Peyer's patch (tissue), 4 donors: ENCODE measurements around the gene ESPN. TPM values are rescaled to one million over a fixed set of nuclear protein-coding genes. Genes with fewer than 3 reads are reported as not detected.
"Not testable (repeated sequence)": the region's sequence is repeated elsewhere in the genome, so short reads cannot be mapped to it uniquely, and the experiment has no call there.

Experiments
- DNase-seq, 3 donors: peaks; one replicate each; pipeline ENCODE4 v3.0.0-alpha.2; 2017 to 2019
- H3K27ac ChIP-seq, 4 donors: fragments of 200-600 bp; sonication (generic); one replicate each; pipeline ENCODE4 v1.5.1; 2016 to 2019
- H3K27me3 ChIP-seq, 2 donors: fragments of 200-600 bp; sonication (generic); one replicate each; pipeline ENCODE4 v1.5.1; 2019
- H3K36me3 ChIP-seq, 3 donors: fragments of 200-600 bp; sonication (generic); one replicate each; pipeline ENCODE4 v1.5.1; 2016 to 2019
- H3K4me1 ChIP-seq, 4 donors: fragments of 200-600 bp; sonication (generic); one replicate each; pipeline ENCODE4 v1.5.1; 2016 to 2019
- H3K4me3 ChIP-seq, 4 donors: fragments of 200-600 bp; sonication (generic); 1 replicate in 3 of 4; 2 replicates in 1 of 4; pipeline ENCODE4 v1.5.1; 2016 to 2019; ENCODE audit warnings: mild to moderate bottlenecking in 1 of 4
- H3K9me3 ChIP-seq, 4 donors: fragments of 200-600 bp; sonication (generic); one replicate each; pipeline ENCODE4 v1.5.1; 2016 to 2019; ENCODE audit warnings: mild to moderate bottlenecking in 1 of 4
- CTCF ChIP-seq, 6 experiments: fragments of 450-650 bp in 4 of 6; fragments of 200-600 bp in 2 of 6; sonication (generic) in 1 of 6; IDR thresholded peaks; one replicate each; pipeline ENCODE4 v1.5.1; 2017 to 2019; ENCODE audit warnings: antibody characterized with exemption in 6 of 6, mild to moderate bottlenecking in 3 of 6, moderate library complexity in 1 of 6
- POLR2A ChIP-seq, 2 donors: fragments of 450-650 bp; IDR thresholded peaks; one replicate each; pipeline ENCODE4 v1.5.1; 2017; ENCODE audit warnings: antibody characterized with exemption in 2 of 2, mild to moderate bottlenecking in 2 of 2, moderate library complexity in 2 of 2
- total RNA-seq, 4 donors: library from RNA; depleted of rRNA; stranded (reverse); fragments of >200 nt; gene quantifications; one replicate each; pipeline ENCODE4 v1.1.0, GENCODE V29; 2016

The ESPN gene
- total RNA-seq, 4 donors from 2014 or later, result 17.3 to 390 (median 306) TPM

DNA sequence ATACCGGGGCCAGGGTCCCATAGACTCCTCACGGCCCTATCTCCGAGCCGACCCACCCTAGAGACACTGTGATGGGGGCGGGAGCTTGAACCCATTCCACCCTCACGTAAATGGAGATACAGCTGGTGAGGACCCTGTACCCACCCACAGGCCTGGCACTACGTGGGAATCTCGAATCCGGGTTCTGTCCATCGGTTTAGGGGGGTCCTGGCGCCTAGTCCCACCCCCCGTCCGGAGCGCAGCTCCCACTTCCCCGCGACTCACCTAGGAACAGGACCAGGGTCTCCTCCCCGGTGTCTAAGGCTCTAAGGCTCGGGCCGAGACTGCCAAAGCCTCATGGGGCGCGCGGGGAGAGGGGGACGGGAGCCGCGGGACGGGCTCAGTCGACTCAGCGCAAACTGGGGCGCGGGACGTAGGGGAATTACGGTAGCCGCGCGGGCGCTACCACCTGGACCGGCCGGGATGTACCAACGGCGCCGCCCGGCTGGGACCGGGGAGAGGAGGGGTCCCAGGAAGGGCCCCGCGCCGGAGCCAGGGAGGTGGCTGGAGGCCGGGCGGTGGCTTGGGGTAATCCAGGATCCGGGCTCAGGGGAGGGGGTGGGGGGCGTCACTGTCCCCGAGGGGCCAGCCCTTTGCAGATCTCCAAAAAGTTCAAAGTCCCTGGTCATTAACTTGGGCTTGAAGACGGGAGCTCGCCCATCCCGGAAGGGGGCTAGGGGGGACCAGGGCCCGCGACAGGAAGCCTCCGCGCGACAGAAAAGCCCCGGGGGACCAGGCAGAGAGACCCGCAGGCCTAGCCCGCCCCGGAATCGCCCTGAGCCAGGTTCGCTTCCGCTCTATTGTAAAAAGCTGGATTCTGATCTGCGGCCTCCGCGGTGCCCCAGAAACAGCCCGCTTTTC is 65.9 kb downstream of the ESPN start:
- peak overlapping the region; percentile 67 to 75 (median 70) for H3K27ac ChIP-seq
- H3K4me3 ChIP-seq, result peak overlapping the region; percentile 61 to 69 (median 65)
- no peaks in the 10 kb centered on the region for H3K9me3 ChIP-seq
- TF ChIP-seq POLR2A (IDR thresholded peaks at IDR 0.05), result peak; percentile 19 to 45
- no peak for TF ChIP-seq CTCF (IDR thresholded peaks at IDR 0.05)
- H3K36me3 ChIP-seq, result no peaks in the 10 kb centered on the region
- H3K4me1 ChIP-seq, result peaks cover 0 to 41% (median 8%) of the 10 kb centered on the region in 4 donors
- peaks cover 0 to 8% of the 10 kb centered on the region in 2 donors for H3K27me3 ChIP-seq
- DNase-seq, result peak; percentile 50 to 86 (median 82)

DNA sequence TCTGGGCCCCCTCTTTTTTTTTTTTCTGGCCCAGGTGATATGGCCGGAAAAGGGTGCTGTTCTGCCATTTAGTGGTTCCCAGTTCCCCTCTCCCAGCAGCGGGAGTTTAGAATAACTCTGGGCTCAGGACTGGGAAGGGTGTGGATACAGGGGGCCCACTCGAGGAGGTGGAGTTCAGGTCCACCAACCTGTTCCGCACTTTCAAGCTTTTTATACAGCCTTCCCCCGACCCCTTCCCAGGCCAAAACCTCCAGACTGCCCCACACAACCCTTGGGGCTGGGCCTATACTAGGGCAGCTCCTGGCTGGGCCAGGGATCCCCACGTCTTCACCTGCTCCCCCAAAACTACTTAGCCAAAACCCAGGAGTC is 66.5 kb downstream of the ESPN start:
- Histone ChIP-seq H3K27me3 (peaks cover 0 to 2% of the 10 kb centered on the region in 2 donors), H3K4me3 (peak overlapping the region; percentile 61 to 69 (median 65)), H3K4me1 (peaks cover 0 to 34% (median 5%) of the 10 kb centered on the region in 4 donors), H3K27ac (peak overlapping the region; percentile 20 to 73 (median 68)), H3K36me3 (no peaks in the 10 kb centered on the region), H3K9me3 (no peaks in the 10 kb centered on the region)
- no peak for DNase-seq
- TF ChIP-seq CTCF (IDR thresholded peaks at IDR 0.05) (no peak), POLR2A (IDR thresholded peaks at IDR 0.05) (no peak)

DNA sequence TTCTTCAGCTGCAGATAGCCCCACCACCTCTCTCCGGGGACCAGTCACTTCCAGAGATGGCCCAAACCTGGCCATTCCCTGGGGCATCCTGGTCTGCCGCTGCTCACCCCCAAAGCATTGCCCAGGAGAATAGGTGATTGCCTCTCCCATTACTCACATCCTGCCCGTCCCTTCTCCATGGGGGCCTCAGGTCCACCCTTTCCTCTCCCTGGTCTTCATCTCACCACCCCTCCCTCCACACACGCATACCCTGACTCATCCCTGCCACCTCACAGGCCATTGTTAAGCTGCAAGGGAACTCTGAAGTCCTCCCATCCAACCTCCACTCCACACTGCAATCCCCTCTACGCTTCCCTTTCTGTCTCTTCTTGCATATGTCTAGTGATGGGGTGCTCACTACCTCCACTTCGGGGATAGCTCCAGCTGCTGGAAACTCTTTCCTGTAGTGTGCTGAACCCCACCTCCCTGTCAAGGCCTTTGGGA is 66.9 kb downstream of the ESPN start, which contains the start of gene PLEKHG5:
TSS of gene PLEKHG5 (minus strand) at position 188 of the 483 bp plus-strand sequence. CDS start 14,096 bp downstream, outside the sequence.
- H3K4me1 ChIP-seq, result peaks cover 0 to 30% (median 5%) of the 10 kb centered on the region in 4 donors

GRCh38 chr1:6491966-6492365 is 67.4 kb downstream of the ESPN start:
- no peak for DNase-seq
- Histone ChIP-seq H3K27me3 (no peaks in the 10 kb centered on the region), H3K4me1 (peaks cover 0 to 32% (median 5%) of the 10 kb centered on the region in 4 donors), H3K36me3 (no peaks in the 10 kb centered on the region), H3K27ac (no peak overlapping the region), H3K4me3 (no peak overlapping the region), H3K9me3 (no peaks in the 10 kb centered on the region)
- TF ChIP-seq POLR2A (IDR thresholded peaks at IDR 0.05), result no peak
- TF ChIP-seq CTCF (IDR thresholded peaks at IDR 0.05), result no peak

More for the DNA sequence above, 66.9 kb downstream of the ESPN start, which contains the start of gene PLEKHG5:
- Histone ChIP-seq H3K9me3 (no peaks in the 10 kb centered on the region), H3K27ac (peak within 1 kb of the TSS; percentile 67 to 75 (median 70)), H3K27me3 (no peaks in the 10 kb centered on the region), H3K36me3 (no peaks in the 10 kb centered on the region), H3K4me3 (peak within 1 kb of the TSS; percentile 61 to 69 (median 65))
- no peak for DNase-seq
- TF ChIP-seq POLR2A (IDR thresholded peaks at IDR 0.05) (no peak), CTCF (IDR thresholded peaks at IDR 0.05) (no peak)

- not testable (repeated sequence) for H3K9me3 ChIP-seq, DNase-seq, H3K4me3 ChIP-seq, H3K27me3 ChIP-seq, H3K36me3 ChIP-seq, H3K27ac ChIP-seq
- peaks cover 0 to 41% (median 8%) of the 10 kb centered on the region in 4 donors for H3K4me1 ChIP-seq
These were observed 69.3 kb downstream of the ESPN start for GRCh38 chr1:6493834-6494223.

DNA sequence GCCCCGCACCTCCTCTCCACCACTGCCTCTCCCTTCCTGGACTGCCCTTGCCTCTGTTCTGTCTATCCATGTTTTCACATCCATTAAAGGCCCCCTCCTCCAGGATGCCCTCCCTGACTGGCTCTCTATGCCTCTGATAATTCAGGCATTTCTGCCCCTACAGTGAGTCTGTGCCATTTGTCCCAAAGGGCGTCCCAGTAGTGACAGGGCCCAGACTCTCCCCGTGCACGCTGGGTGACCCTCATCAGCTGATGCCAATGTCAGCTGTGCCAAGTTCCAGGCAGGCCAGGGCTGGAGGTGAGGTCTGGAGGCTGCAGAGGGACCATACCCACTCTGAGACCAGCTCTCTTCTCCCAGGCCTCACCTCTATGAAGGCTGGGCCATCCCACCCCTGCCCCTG is 70.1 kb downstream of the ESPN start:
- Histone ChIP-seq H3K27ac (no peak overlapping the region), H3K36me3 (no peaks in the 10 kb centered on the region), H3K4me3 (no peak overlapping the region), H3K27me3 (no peaks in the 10 kb centered on the region), H3K9me3 (no peaks in the 10 kb centered on the region), H3K4me1 (peaks cover 0 to 34% (median 8%) of the 10 kb centered on the region in 4 donors)
- TF ChIP-seq CTCF (IDR thresholded peaks at IDR 0.05) (no peak), POLR2A (IDR thresholded peaks at IDR 0.05) (no peak)
- DNase-seq, result no peak
